Ovary (tissue), 3 donors: ENCODE results near the gene DMBX1.

Experiments
- CTCF ChIP-seq, 3 donors: fragments of 450-650 bp in 2 of 3; fragments of 200-600 bp in 1 of 3; IDR thresholded peaks; one replicate each; pipeline versions ENCODE4 v1.5.1 to v1.8.0; 2016 to 2022; ENCODE audit warnings: antibody characterized with exemption in 3 of 3, mild to moderate bottlenecking in 1 of 3
- EP300 ChIP-seq: sonication (generic); formaldehyde crosslinking; IDR thresholded peaks from one replicate; pipeline ENCODE4 v1.6.1; 2017; ENCODE audit warnings: antibody characterized with exemption
- donor health status: DM: no; HTN: no; CAD: no.

DNA sequence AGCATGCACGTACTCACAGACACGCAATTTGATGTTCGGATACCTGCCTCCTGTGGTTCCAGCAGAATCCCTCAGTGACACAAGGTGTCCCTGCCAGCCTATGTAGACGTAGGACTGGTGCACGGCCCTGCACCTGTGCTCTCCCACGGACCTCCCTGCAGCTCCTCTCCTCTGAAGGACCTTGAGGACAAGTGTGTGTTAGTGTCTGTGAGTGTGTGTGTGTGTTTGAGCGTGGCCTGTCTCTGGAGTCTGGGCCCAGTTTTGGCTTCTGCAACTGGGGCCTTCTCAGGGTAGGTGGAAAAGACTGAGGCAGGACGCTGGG lies 22.5 kb upstream of the DMBX1 start:
- no peak for TF ChIP-seq CTCF (IDR thresholded peaks at IDR 0.05)
- TF ChIP-seq EP300, result no peak
